HEK293 (cell line): Measurements from ENCODE around the gene TRABD.

Experiments
- GFI1B ChIP-seq: fragments of 450-650 bp; formaldehyde crosslinking; IDR thresholded peaks from 2 replicates; pipeline ENCODE4 v1.5.1; 2016; ENCODE audit warnings: missing biosample characterization, missing genetic modification characterization
- ZFP69B ChIP-seq: fragments of 450-650 bp; formaldehyde crosslinking; IDR thresholded peaks from 2 replicates; pipeline ENCODE4 v1.5.1; 2016; ENCODE audit warnings: missing biosample characterization, missing genetic modification characterization
- ZNF596 ChIP-seq: fragments of 450-650 bp; IDR thresholded peaks from 2 replicates; pipeline ENCODE4 v1.5.0; 2018; ENCODE audit warnings: missing biosample characterization, mild to moderate bottlenecking, missing genetic modification characterization, moderate library complexity
- TF ChIP-seq, protein P1 (sequence below): fragments of 450-650 bp; formaldehyde crosslinking; IDR thresholded peaks from 2 replicates; pipeline ENCODE4 v1.5.1; 2016; ENCODE audit warnings: missing biosample characterization, missing genetic modification characterization

DNA sequence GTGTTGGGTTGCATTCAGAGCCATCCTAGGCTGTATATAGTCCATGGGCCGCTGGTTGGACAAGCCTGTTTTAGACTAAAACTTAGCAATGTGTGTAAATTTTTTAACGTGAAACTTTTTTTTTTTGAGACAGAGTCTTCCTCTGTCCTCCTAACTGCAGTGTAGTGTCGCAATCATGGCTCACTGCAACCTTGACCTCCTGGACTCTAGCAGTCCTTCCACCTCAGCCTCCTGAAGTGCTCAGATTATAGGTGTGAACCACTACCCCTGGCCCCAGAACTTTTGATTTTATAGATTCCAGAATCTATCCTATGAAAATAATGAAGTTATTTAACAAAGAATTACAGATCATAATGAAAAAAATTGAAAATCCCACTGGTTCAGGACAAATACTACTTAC lies 45.1 kb upstream of the TRABD start:
- TF ChIP-seq ZFP69B (tag by site-specific recombination) (no peak), ZNF596 (tag by site-specific recombination) (no peak), GFI1B (no peak)
- TF ChIP-seq, protein P1, sequence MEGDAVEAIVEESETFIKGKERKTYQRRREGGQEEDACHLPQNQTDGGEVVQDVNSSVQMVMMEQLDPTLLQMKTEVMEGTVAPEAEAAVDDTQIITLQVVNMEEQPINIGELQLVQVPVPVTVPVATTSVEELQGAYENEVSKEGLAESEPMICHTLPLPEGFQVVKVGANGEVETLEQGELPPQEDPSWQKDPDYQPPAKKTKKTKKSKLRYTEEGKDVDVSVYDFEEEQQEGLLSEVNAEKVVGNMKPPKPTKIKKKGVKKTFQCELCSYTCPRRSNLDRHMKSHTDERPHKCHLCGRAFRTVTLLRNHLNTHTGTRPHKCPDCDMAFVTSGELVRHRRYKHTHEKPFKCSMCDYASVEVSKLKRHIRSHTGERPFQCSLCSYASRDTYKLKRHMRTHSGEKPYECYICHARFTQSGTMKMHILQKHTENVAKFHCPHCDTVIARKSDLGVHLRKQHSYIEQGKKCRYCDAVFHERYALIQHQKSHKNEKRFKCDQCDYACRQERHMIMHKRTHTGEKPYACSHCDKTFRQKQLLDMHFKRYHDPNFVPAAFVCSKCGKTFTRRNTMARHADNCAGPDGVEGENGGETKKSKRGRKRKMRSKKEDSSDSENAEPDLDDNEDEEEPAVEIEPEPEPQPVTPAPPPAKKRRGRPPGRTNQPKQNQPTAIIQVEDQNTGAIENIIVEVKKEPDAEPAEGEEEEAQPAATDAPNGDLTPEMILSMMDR (tag by site-specific recombination): no peak
